ENCODE measurements around the gene TACC2.
A peak's percentile ranks its signal among the peaks of the same experiment; 100 is the strongest.

Gene TACC2

DNA sequence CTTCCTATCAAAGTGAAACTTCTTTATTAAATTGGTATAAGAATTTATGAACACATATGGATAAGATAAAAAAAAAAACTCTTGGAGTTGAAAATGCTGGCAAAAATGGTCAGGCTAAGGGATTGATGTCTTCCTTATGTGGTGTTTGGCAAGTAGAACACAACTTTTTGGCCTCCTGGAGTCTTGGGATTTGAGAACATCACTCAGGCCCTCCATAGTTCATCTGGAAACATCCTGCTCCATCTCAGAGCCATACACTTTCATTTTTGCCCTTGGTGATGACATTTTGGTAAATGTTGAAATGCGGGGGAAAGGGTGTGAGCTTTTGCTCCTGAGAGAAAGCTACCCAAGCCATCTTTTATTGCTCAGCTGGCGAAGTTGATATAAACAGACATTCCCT is 254.6 kb downstream of the TACC2 start:
- DNase-seq (ENCODE audit: low read depth), result peak; percentile 91
- TF ChIP-seq, protein P1, sequence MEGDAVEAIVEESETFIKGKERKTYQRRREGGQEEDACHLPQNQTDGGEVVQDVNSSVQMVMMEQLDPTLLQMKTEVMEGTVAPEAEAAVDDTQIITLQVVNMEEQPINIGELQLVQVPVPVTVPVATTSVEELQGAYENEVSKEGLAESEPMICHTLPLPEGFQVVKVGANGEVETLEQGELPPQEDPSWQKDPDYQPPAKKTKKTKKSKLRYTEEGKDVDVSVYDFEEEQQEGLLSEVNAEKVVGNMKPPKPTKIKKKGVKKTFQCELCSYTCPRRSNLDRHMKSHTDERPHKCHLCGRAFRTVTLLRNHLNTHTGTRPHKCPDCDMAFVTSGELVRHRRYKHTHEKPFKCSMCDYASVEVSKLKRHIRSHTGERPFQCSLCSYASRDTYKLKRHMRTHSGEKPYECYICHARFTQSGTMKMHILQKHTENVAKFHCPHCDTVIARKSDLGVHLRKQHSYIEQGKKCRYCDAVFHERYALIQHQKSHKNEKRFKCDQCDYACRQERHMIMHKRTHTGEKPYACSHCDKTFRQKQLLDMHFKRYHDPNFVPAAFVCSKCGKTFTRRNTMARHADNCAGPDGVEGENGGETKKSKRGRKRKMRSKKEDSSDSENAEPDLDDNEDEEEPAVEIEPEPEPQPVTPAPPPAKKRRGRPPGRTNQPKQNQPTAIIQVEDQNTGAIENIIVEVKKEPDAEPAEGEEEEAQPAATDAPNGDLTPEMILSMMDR (conservative IDR thresholded peaks at IDR 0.05; ENCODE audit: low read length), result no peak
- H3K4me3 ChIP-seq (ENCODE audit: low read length), result no peak overlapping the region

DNA sequence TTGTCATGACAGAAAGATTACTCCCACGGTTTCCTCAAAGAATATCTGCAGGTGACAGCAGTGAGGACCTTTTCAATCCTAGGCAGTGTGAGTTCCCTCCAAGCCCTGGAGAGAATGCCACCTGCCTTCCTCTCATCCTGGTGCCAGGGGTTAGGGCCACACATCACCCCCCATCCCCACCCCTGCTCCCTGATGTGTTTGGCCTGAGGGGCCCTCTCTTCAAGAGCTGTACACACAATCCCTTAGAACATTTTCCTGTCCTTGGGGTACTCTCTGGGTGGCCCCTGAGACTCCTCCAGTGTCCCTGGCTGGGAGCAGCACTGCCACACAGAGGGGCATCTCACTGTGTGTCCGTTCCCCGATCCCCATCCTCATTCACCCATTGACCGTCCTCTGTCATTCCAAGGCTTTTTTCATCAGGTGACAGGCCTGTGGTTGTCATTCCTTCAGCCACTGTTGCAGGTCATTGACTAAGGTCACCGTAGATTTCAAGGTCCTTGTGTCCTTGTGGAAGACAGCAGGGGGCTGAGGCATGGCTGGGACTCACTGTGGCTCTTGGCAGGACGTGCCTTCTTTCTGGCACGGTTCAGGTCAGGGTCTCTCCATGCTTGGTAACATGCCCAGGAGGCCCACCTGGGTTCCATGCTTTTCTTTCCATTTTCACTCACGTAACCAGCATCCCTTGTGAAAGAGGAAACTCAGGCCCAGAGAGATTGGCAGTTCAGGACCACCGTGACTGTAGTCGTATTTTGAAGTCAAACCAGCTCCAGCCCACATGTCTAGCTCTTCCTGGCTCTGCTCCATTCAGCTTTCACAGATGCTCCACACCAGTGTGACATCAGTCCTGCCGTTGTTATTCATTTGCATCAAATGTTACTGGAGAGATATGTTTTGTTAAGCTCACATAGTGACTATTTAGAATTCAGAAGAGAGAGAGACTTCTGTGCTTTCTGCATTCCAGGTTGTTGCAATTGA is 255.3 kb downstream of the TACC2 start:
- H3K4me3 ChIP-seq (ENCODE audit: low read length), result no peak overlapping the region
- TF ChIP-seq, protein P1 (conservative IDR thresholded peaks at IDR 0.05; ENCODE audit: low read length), result no peak
- DNase-seq (ENCODE audit: low read depth), result no peak

DNA sequence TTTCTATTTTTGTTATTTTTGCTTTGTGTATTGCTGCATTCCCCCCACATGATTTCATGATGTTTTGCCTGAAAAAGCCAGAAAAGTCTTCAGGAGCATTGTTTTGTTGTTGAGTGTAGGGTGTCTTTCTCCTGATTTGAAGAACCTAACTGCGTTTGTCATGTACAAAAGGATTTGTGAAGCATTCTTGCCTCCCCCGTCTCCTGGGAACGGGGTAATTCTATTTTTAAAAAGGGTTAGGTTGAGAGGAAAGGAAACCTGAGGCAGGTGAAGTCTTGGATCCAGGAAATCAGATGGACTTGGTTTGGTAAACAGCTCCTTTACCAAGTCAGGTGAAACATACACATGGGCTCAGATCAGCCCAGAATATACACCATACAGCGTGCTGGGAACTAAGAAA is 256.2 kb downstream of the TACC2 start:
- DNase-seq (ENCODE audit: low read depth), result no peak
- TF ChIP-seq, protein P1 (conservative IDR thresholded peaks at IDR 0.05; ENCODE audit: low read length), result no peak
- no peak overlapping the region for H3K4me3 ChIP-seq (ENCODE audit: low read length)

DNA sequence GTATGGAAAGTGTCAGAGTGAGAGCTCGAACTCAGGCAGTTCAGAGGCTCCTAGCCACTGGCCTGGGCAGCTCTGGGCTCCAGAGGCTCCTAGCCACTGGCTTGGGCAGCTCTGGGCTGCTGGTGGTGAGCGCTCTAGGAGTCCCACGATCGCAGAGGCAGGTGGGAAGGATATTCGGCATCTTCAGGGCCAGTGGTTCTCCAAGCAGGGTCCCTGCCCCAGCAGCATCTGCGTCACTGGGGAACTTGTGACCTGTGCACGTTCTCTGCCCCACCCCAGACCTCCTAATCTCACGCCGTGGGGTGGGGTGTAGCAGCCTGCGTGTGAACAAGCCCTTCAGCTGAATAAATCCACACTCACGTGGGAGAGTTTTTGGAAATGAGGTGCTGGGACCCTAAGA is 256.9 kb downstream of the TACC2 start:
- TF ChIP-seq, protein P1 (conservative IDR thresholded peaks at IDR 0.05; ENCODE audit: low read length), result no peak
- no peak for DNase-seq (ENCODE audit: low read depth)
- no peak overlapping the region for H3K4me3 ChIP-seq (ENCODE audit: low read length)

DNA sequence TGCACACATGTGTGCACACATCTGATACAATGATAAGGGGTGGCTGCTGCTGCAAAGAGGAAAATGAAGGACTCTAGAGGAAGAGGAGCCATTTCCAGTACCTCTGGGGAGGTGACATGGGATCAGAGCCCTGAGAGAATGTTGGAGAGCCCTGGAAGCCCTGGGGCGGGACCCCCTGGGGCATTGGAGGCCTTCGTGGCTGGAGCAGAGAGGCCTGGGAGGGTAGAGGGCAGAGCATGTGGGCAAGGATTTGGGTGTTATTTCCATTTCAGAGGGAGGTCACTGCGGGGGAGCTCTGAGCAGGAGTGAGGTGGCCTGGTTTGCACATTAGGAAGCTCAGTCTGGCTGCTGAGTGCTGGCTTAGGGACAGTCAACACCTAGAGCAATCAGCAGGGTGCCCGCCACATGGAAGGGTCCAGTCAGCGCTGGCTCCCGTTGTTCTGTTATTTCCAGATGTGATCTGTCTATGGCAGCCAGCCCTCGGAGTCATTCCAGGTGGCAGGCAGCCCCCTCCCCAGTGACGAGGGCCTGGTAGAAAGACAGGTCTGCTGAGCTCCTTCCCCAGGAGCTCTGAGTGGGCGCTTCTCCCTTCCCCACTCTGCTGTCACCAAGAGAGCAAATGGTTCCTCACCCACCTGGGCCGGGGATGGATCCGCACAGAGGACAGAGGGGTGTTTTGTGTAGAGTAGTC is 258.0 kb downstream of the TACC2 start:
- no peak overlapping the region for H3K4me3 ChIP-seq (ENCODE audit: low read length)
- DNase-seq (ENCODE audit: low read depth), result no peak
- TF ChIP-seq, protein P1 (conservative IDR thresholded peaks at IDR 0.05; ENCODE audit: low read length), result no peak

DNA sequence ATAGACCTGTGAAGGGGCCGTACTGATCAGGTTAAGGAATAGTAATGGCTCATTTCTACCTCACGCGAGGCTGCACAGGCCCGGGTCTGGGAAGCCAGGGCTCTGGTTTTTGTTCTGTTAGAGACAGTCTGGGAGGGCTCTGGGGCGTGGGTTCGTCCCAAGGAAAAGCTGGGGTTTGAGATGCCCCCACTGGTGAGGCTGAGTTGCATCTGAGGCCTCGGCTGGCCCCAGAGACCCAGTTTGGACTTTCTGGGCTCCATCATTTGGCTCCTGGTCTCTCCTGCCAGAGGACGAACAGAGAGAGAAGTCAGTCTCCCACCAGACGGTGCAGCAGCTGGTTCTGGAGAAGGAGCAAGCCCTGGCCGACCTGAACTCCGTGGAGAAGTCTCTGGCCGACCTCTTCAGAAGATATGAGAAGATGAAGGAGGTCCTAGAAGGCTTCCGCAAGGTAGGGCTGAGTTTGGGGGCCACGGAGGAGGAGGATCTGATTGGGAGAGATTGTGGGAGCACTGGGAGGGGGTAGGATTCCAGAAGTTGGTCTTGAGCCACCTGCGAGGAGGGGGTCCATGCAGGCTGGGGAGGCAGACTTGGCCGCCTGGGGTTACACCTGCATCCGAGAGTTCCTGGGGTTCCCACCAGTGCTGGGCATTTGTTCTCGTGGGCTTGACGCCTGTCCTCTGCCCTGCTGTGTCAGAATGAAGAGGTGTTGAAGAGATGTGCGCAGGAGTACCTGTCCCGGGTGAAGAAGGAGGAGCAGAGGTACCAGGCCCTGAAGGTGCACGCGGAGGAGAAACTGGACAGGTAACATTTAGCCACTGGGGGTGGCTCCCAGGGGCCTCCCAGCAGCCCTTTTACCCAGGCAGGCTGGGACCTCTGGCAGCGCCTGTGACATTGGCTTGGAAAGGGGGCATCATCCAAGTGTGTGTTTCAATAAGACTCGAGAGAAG is 259.7 kb downstream of the TACC2 start:
- TF ChIP-seq, protein P1 (conservative IDR thresholded peaks at IDR 0.05; ENCODE audit: low read length), result no peak
- DNase-seq (ENCODE audit: low read depth), result no peak
- no peak overlapping the region for H3K4me3 ChIP-seq (ENCODE audit: low read length)

All from AG10803 (cell line).